Omental fat pad (tissue), 4 donors: ENCODE data around the gene NCOA5. TPM values are rescaled to one million over a fixed set of nuclear protein-coding genes. Genes with fewer than 3 reads are reported as not detected.

Source experiments
- ATAC-seq: fragments of 150-250 bp; one replicate; pipeline ENCODE4 v1.9.1; 2016; ENCODE audit warnings: mild to moderate bottlenecking, moderate library complexity; ENCODE audit not compliant: low FRiP score
- DNase-seq: peaks from one replicate; pipeline ENCODE4 v3.0.0-alpha.2; 2019; ENCODE audit warnings: low spot score
- total RNA-seq, 4 donors: library from RNA; depleted of rRNA; stranded (reverse); fragments of >200 nt; gene quantifications; one replicate each; pipeline ENCODE4 v1.1.0, GENCODE V29; 2016
- TF ChIP-seq, protein P1 (sequence below), 3 donors: fragments of 450-650 bp; IDR thresholded peaks; one replicate each; pipeline ENCODE4 v1.5.1; 2016 to 2017; ENCODE audit warnings: antibody characterized with exemption in 3 of 3, mild to moderate bottlenecking in 3 of 3, moderate library complexity in 2 of 3

Gene NCOA5
- total RNA-seq, 4 donors from 2014 or later = 19.3 to 41.1 (median 23.2) TPM

DNA sequence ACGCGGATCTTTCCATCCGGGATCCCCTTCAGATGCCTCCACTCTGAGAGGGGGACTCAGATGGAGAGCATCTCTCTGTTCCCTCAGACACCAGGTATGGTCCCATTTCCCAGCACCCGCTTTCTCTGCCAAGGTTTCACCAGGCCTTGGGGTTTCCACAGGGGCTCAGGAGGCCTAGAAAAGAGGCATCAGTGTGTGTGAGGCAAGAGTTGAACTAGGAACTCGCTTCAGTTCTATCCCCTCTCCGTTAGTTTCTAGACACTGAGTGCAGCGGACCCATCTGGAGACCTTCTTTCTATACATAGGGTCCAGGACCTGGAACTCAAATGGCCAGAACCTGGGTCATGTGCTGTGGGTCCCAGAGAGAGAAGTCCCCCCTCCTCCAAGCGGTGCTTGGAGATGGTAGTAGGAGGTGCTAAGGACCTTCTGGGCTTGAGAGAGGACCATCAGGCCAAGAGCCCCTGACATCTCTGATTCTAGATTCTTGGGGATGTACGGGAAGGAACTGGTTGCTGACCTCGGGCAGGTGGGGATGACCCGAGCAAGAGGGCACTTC, 58.7 kb downstream of the NCOA5 start:
- DNase-seq (no peak), ATAC-seq (no peak)
- TF ChIP-seq, protein P1, sequence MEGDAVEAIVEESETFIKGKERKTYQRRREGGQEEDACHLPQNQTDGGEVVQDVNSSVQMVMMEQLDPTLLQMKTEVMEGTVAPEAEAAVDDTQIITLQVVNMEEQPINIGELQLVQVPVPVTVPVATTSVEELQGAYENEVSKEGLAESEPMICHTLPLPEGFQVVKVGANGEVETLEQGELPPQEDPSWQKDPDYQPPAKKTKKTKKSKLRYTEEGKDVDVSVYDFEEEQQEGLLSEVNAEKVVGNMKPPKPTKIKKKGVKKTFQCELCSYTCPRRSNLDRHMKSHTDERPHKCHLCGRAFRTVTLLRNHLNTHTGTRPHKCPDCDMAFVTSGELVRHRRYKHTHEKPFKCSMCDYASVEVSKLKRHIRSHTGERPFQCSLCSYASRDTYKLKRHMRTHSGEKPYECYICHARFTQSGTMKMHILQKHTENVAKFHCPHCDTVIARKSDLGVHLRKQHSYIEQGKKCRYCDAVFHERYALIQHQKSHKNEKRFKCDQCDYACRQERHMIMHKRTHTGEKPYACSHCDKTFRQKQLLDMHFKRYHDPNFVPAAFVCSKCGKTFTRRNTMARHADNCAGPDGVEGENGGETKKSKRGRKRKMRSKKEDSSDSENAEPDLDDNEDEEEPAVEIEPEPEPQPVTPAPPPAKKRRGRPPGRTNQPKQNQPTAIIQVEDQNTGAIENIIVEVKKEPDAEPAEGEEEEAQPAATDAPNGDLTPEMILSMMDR (IDR thresholded peaks at IDR 0.05) = no peak

DNA sequence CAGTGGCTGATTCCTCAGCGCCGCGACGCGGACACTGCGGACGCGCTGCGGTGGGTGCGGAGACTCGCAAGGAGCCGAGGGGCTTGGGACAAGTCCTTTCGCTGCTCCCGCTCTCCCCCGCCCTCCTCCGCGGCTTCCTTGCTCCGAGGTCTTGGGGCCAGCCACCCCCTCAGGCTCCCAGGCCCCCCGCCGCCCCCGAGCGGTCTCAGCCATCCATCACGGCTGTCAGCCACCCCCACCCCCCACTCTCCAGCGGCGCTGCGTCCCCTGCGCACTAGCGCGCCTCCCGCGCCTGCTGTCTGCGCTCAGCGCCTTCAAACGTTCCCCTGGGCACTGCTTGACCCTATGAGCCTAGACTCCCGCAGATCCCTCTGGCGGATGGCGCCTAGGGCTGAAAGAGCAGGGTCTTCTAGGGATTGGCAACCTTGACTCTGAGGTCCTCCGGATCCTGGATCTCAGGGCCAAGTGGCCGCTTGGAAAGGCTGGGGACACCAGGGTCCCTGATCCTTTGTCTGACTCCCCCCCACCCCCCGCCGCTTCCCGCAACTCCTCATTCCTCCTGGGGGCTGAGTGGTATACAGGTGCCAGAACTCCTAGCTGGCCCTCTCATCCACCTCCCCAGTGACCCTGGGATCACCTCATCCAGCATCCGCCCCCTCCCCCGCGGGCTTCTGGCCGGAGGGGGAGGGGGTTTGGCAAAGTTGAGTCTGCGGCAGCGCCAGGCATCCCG, 59.3 kb downstream of the NCOA5 start:
- TF ChIP-seq, protein P1 (IDR thresholded peaks at IDR 0.05) = no peak
- ATAC-seq = no peak
- no peak for DNase-seq

DNA sequence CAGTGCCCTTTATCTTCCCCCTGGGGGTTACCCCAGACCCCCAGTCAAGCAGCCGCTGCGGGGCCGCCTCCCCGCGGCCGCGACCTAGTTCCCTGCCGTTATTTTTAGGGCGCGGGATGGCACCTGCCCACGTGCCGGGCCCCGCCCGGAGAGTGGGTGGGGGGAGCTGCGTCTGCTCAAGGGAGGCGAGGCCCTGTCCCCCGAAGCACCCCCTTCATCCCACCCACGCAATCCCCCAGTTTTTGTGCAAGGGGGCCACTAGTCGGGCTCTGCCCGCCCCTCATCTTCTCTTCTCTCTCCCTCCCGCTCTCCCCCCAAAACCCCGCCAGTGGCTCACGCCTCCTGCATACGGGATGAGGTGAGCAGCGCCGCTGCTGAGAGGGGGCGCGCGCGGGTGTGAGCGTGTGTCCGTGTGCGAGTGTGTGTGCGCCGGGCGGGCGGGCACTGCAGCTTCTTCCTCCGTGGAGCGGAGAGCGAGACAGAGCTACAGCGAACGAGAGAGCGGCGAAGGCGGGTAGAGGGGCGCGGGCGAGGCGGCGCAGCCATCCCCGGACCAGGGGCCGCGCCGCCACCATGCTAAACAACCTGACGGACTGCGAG, 60.9 kb downstream of the NCOA5 start, which contains the start of gene SLC12A5:
SLC12A5 (plus strand) TSS at position 444 of the 600 bp plus-strand sequence; CDS start at position 574, 130 bp downstream.
- no peak for DNase-seq
- TF ChIP-seq, protein P1 (IDR thresholded peaks at IDR 0.05) = no peak
- ATAC-seq = no peak

DNA sequence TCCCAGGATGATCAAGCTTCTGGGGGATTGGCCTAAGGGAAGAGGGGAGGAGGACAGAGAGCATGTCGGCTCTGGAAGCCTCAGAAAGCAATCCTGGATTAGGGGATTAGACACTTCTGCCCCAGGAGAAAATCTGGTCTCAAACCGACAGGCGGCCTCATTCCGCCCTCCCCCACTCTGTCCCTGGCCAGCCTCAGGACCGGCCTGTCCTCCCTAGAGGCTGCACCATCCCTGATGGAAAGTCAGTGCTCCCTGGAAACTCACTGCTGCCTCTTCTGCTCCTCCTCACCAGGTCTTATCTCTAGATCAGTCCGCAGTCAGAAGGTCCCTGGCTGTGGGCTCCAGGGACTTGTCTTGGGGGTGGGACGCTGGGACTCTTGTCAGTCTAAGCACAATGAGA, 61.7 kb downstream of the NCOA5 start:
- no peak for ATAC-seq
- no peak for DNase-seq
- TF ChIP-seq, protein P1 (IDR thresholded peaks at IDR 0.05) = no peak

DNA sequence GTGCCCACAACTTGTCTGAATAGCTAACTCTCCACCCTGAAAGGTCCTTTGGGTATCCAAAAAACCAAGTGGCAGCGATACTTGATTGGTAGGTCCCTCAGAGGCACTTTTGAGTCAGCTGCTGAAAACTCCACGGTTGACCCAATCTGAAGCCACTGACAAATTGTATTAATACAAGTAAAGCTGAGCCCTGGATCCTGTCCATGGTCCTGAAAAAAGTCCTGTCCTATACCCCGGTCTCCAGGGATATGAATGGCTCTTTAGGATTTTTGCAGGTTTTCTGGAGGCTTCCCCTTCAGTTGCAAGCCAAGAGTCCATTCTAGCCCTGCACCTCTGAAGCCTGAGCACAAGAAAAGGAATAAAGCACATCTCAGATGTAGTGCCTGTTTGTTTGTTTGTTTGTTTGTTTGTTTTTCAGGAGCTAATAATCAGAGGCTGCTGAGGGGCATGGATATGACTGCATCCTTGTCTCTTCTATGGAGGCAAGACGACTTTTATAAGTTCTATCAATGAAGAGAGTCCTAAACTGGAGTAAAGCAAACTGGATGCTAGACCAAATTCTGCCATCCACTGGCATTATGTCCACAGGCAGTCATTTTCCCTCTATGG, 62.4 kb downstream of the NCOA5 start:
- TF ChIP-seq, protein P1 (IDR thresholded peaks at IDR 0.05) = no peak
- ATAC-seq (no peak), DNase-seq (no peak)

DNA sequence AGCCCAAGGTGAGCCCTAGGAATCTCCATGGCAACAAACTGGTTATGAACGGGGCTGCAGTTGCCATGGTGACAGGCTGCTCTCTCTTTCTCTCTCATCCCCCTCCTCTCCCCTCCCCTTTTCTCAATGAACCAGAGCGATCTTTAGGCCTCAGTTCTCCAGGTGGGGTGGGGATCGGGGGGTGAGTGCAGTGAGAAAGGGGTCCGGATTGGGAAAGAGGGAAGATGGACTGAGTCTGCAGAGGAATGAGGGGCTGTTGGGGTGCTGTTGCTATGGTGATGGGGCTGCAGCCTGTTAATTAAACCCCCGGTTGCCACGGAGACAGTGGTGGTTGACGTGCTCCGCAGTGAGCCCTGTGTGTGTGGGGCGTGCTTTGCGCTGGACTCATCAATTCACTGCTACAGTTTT, 64.4 kb downstream of the NCOA5 start:
- ATAC-seq = no peak
- TF ChIP-seq, protein P1 (IDR thresholded peaks at IDR 0.05) = no peak

More for the DNA sequence above, 64.4 kb downstream of the NCOA5 start:
- DNase-seq = no peak
